ENCODE results near the gene TEAD4.

- TF ChIP-seq POLR2A (IDR thresholded peaks at IDR 0.05) (no peak), CTCF (IDR thresholded peaks at IDR 0.05) (no peak)
Measured at GRCh38 chr12:3061501-3062215, 102.5 kb downstream of the TEAD4 start.

Data from thyroid gland (tissue), 4 donors.